Spleen (tissue), 7 donors: ENCODE measurements around the gene TMEM109.

Source experiments
- POLR2A ChIP-seq, 3 donors: fragments of 450-650 bp; IDR thresholded peaks; one replicate each; pipeline ENCODE4 v1.5.1; 2017; ENCODE audit warnings: antibody characterized with exemption in 3 of 3, mild to moderate bottlenecking in 1 of 3
- POLR2AphosphoS5 ChIP-seq, 3 donors: sonication (generic); formaldehyde crosslinking; IDR thresholded peaks; one replicate each; pipeline ENCODE4 v1.5.1; 2017; ENCODE audit warnings: antibody characterized with exemption in 3 of 3
- TF ChIP-seq, protein P1 (sequence below), 11 experiments: fragments of 200-600 bp in 7 of 11; fragments of 450-650 bp in 4 of 11; sonication (generic) in 4 of 11; IDR thresholded peaks in 8 of 11; conservative IDR thresholded peaks in 3 of 11; 1 replicate in 7 of 11; 2 replicates in 4 of 11; pipeline versions ENCODE4 v1.4.0 to v1.8.0; 2016 to 2021; ENCODE audit warnings: antibody characterized with exemption in 11 of 11, inconsistent platforms in 4 of 11, mild to moderate bottlenecking in 1 of 11
- donor health status: DM: no; HTN: no; CAD: no; lungs with moderate emphysema.
- donor health status: DM: no; HTN: no; CAD: no.
- donor health status: DM: no; HTN: no; CAD: no.

DNA sequence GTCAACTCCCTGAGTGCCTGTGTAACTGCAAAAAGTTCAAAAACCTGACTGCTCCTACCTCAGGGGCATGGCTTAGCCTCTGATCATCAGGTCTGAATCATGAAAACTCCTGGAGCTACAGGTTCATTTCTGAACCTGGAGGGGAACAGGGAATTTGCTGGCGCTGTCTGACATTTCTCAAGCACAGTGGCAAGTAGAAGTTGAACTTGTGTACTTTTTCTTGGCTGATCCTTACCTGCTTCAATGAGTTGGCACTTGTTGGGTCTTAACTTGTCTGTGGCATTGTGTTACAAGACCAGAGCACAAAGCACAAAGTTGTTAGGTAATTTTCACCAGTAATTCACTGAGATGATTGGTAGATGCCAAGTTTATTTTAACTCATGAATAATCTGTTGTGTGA is 3.3 kb downstream of the TMEM109 start:
- TF ChIP-seq POLR2AphosphoS5 (IDR thresholded peaks at IDR 0.05), result no peak
- TF ChIP-seq, protein P1, sequence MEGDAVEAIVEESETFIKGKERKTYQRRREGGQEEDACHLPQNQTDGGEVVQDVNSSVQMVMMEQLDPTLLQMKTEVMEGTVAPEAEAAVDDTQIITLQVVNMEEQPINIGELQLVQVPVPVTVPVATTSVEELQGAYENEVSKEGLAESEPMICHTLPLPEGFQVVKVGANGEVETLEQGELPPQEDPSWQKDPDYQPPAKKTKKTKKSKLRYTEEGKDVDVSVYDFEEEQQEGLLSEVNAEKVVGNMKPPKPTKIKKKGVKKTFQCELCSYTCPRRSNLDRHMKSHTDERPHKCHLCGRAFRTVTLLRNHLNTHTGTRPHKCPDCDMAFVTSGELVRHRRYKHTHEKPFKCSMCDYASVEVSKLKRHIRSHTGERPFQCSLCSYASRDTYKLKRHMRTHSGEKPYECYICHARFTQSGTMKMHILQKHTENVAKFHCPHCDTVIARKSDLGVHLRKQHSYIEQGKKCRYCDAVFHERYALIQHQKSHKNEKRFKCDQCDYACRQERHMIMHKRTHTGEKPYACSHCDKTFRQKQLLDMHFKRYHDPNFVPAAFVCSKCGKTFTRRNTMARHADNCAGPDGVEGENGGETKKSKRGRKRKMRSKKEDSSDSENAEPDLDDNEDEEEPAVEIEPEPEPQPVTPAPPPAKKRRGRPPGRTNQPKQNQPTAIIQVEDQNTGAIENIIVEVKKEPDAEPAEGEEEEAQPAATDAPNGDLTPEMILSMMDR (IDR thresholded peaks at IDR 0.05 in 8 of 11, conservative IDR thresholded peaks at IDR 0.05 in 3 of 11), result no peak
- TF ChIP-seq POLR2A (IDR thresholded peaks at IDR 0.05), result no peak
